ENCODE measurements around the gene SLC25A29. TPM values are rescaled to one million over a fixed set of nuclear protein-coding genes. Genes with fewer than 3 reads are reported as not detected.

SLC25A29 gene
- total and polyA plus RNA-seq, 2 of the 4 experiments (the other 2 are of a cell fraction), result 6.5 to 37.7 TPM

DNA sequence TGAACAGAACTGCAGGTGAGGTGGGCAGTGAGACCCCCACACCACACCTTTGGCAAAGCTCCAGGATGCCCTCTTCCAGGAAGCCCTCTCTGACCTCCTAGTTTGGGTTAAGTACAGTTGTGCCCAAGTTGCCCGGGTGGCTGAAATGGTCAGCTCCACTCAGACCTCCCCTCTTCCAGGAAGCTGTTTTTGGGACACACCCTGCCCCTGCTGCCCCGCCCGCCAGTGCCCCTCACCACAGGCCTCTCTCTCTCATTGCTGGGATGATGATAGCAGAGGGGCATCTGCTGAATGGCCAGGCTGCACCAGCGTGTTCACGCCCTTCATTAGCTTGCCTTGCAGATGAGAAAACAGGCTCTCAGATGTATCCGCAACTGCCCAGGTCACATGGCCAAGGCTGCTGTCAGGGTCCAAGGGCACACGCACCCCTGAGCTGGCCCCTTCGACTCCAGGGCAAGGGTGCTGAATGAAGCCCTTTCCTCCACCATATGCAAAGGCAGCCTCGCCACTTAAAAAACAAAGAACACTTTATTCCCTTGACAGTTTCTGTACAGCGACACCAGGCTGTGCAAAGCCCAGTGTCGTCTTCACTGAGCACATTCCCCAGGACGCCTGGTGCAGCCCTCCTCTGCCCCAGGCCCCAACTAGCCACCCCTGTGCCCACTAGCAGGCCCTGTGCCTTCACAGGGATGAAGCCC lies 15.5 kb downstream of the SLC25A29 start:
- Histone ChIP-seq H4K20me1 (ENCODE audit: insufficient read depth, low read length) (peaks cover 19% of the 10 kb centered on the region), H4K5ac (ENCODE audit: low read depth, low read length) (no peak overlapping the region), H2AK5ac (ENCODE audit: low read depth, low read length) (no peak overlapping the region), H3K23ac (ENCODE audit: low read depth, low read length) (no peak overlapping the region), H3K9ac (ENCODE audit: low read depth, low read length) (no peak overlapping the region), H3K9me1 (ENCODE audit: insufficient read depth, low read length) (peaks cover 6% of the 10 kb centered on the region), H2BK5ac (ENCODE audit: low read depth, low read length, poor library complexity, severe bottlenecking) (no peak overlapping the region), H3K56ac (ENCODE audit: extremely low read depth, insufficient read depth, low read length) (no peak overlapping the region), H3K4me1 (ENCODE audit: control insufficient read depth, insufficient read depth, low read length) (peaks cover 4% of the 10 kb centered on the region), H4K91ac (ENCODE audit: insufficient read depth, low read depth, low read length) (no peak overlapping the region), H2AFZ (replicated peaks; ENCODE audit: low read length, poor library complexity) (no peak overlapping the region), H2AK9ac (replicated peaks; ENCODE audit: low read depth, low read length, poor library complexity) (no peak overlapping the region), H3K9me3 (ENCODE audit: control insufficient read depth, insufficient read depth, low read length) (no peaks in the 10 kb centered on the region), H3K27me3 (ENCODE audit: control insufficient read depth, insufficient read depth, low read length) (no peaks in the 10 kb centered on the region), H4K8ac (ENCODE audit: low read depth in 2 of 2, low read length in 2 of 2) (no peak overlapping the region), H3K4me2 (ENCODE audit: low read depth, low read length) (no peak overlapping the region), H2BK120ac (ENCODE audit: low read depth, low read length) (no peak overlapping the region), H3K18ac (ENCODE audit: low read depth, low read length) (no peak overlapping the region), H3K79me1 (ENCODE audit: low read depth in 1 of 2, low read length in 2 of 2) (peaks cover 0 to 66% of the 10 kb centered on the region in 2 experiments; a peak in 3 of 4 replicates), H3K36me3 (ENCODE audit: control insufficient read depth, insufficient read depth, low read length) (peaks cover 47% of the 10 kb centered on the region), H2BK20ac (ENCODE audit: low read depth, low read length) (no peak overlapping the region), H3K4ac (ENCODE audit: low read depth, low read length) (no peak overlapping the region), H3K14ac (replicated peaks; ENCODE audit: low read depth, low read length) (no peak overlapping the region), H2BK15ac (ENCODE audit: low read depth, low read length) (no peak overlapping the region), H3K27ac (ENCODE audit: insufficient read depth, low read length) (no peak overlapping the region), H3K4me3 (ENCODE audit: insufficient read depth, low read depth, low read length) (no peak overlapping the region)
- ChIA-PET POLR2A (ENCODE audit: unreplicated experiment) (no interaction called here), CTCF (no interaction called here)
- BruUV-seq (replicated peaks), result no TSS peak
- intact Hi-C loops (cut with micrococcal nuclease), result no loop called here
- in situ Hi-C loops (cut with MboI; ENCODE audit: low sequenced_read_pairs), result no loop called here
- dilution Hi-C loops (cut with HindIII; ENCODE audit: low sequenced_read_pairs, unreplicated experiment), result no loop called here
- no peak for TF ChIP-seq POLR2A (IDR thresholded peaks at IDR 0.05; ENCODE audit: low read depth, low read length)
- no peak for TF ChIP-seq NFE2L2 (IDR thresholded peaks at IDR 0.05; ENCODE audit: low read depth, low read length)
- no peak for TF ChIP-seq MXI1 (IDR thresholded peaks at IDR 0.05; ENCODE audit: borderline replicate concordance, low read depth, low read length)
- TF ChIP-seq RAD21 (IDR thresholded peaks at IDR 0.05; ENCODE audit: low read length), result no peak
- TF ChIP-seq CEBPB (IDR thresholded peaks at IDR 0.05; ENCODE audit: low read depth, low read length), result no peak
- TF ChIP-seq, protein P1, sequence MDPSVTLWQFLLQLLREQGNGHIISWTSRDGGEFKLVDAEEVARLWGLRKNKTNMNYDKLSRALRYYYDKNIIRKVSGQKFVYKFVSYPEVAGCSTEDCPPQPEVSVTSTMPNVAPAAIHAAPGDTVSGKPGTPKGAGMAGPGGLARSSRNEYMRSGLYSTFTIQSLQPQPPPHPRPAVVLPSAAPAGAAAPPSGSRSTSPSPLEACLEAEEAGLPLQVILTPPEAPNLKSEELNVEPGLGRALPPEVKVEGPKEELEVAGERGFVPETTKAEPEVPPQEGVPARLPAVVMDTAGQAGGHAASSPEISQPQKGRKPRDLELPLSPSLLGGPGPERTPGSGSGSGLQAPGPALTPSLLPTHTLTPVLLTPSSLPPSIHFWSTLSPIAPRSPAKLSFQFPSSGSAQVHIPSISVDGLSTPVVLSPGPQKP (IDR thresholded peaks at IDR 0.05; ENCODE audit: borderline replicate concordance, low read depth, low read length), result no peak
- no peak for TF ChIP-seq SMC3 (IDR thresholded peaks at IDR 0.05; ENCODE audit: low read depth, low read length)
- no peak for TF ChIP-seq FOS (IDR thresholded peaks at IDR 0.05; ENCODE audit: low read depth, low read length)
- no peak for TF ChIP-seq RFX5 (IDR thresholded peaks at IDR 0.05; ENCODE audit: low read depth, low read length)
- TF ChIP-seq, protein P2, sequence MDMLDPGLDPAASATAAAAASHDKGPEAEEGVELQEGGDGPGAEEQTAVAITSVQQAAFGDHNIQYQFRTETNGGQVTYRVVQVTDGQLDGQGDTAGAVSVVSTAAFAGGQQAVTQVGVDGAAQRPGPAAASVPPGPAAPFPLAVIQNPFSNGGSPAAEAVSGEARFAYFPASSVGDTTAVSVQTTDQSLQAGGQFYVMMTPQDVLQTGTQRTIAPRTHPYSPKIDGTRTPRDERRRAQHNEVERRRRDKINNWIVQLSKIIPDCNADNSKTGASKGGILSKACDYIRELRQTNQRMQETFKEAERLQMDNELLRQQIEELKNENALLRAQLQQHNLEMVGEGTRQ (IDR thresholded peaks at IDR 0.05; ENCODE audit: low read depth, low read length), result no peak
- no peak for TF ChIP-seq MAZ (IDR thresholded peaks at IDR 0.05; ENCODE audit: borderline replicate concordance, low read depth, low read length)
- no peak for TF ChIP-seq RCOR1 (IDR thresholded peaks at IDR 0.05; ENCODE audit: insufficient replicate concordance, low read length)
- TF ChIP-seq BHLHE40 (IDR thresholded peaks at IDR 0.05; ENCODE audit: low read depth, low read length), result no peak
- no peak for TF ChIP-seq CHD1 (IDR thresholded peaks at IDR 0.05; ENCODE audit: low read depth, low read length)
- no peak for TF ChIP-seq MAFK (IDR thresholded peaks at IDR 0.05; ENCODE audit: low read depth, low read length)
- TF ChIP-seq, protein P3, sequence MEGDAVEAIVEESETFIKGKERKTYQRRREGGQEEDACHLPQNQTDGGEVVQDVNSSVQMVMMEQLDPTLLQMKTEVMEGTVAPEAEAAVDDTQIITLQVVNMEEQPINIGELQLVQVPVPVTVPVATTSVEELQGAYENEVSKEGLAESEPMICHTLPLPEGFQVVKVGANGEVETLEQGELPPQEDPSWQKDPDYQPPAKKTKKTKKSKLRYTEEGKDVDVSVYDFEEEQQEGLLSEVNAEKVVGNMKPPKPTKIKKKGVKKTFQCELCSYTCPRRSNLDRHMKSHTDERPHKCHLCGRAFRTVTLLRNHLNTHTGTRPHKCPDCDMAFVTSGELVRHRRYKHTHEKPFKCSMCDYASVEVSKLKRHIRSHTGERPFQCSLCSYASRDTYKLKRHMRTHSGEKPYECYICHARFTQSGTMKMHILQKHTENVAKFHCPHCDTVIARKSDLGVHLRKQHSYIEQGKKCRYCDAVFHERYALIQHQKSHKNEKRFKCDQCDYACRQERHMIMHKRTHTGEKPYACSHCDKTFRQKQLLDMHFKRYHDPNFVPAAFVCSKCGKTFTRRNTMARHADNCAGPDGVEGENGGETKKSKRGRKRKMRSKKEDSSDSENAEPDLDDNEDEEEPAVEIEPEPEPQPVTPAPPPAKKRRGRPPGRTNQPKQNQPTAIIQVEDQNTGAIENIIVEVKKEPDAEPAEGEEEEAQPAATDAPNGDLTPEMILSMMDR (conservative IDR thresholded peaks at IDR 0.05; ENCODE audit: low read depth, low read length), result no peak
- ATAC-seq (ENCODE audit: low read depth), result no peak
- DNase-seq, result no peak
- WGBS, 2 experiments (ENCODE audit: extremely low coverage in 2 of 2, insufficient read length in 1 of 2), result 90% methylated on average over 3 of the region's 12 CpGs; no CpG with 5 or more reads in 1 of the 2 experiments

All from IMR-90 (cell line).